Mesothelial cell of epicardium (in vitro differentiated cells): ENCODE data around the gene A4GALT. TPM values are rescaled to one million over a fixed set of nuclear protein-coding genes. Genes with fewer than 3 reads are reported as not detected.

Source experiments
- DNase-seq, 2 experiments: peaks; one replicate each; pipeline ENCODE4 v3.0.0; 2021; ENCODE audit warnings: low spot score in 2 of 2; ENCODE audit not compliant: unreplicated experiment in 2 of 2
- H3K27ac Mint-ChIP-seq: 2 replicates; pipeline ENCODE4 v1.8.0; 2021; ENCODE audit warnings: mixed read lengths
- H3K27me3 Mint-ChIP-seq: 2 replicates; pipeline ENCODE4 v1.8.0; 2021; ENCODE audit warnings: low read depth, mixed read lengths
- H3K36me3 Mint-ChIP-seq: 2 replicates; pipeline ENCODE4 v1.8.0; 2021; ENCODE audit warnings: mixed read lengths
- H3K4me1 Mint-ChIP-seq: 2 replicates; pipeline ENCODE4 v1.8.0; 2021; ENCODE audit warnings: mixed read lengths
- H3K4me3 Mint-ChIP-seq: 2 replicates; pipeline ENCODE4 v1.8.0; 2021; ENCODE audit warnings: mild to moderate bottlenecking, moderate library complexity, mixed read lengths
- H3K9me3 Mint-ChIP-seq: 2 replicates; pipeline ENCODE4 v1.8.0; 2021; ENCODE audit warnings: mixed read lengths
- total RNA-seq: library from RNA; stranded (reverse); gene quantifications from 3 replicates; pipeline ENCODE4 v1.2.1, GENCODE V29; 2021
- TF ChIP-seq, protein P1 (sequence below): fragments of 200-600 bp; sonication (generic); IDR thresholded peaks from one replicate; pipeline ENCODE4 v1.5.0; 2021; ENCODE audit warnings: antibody characterized with exemption; ENCODE audit not compliant: unreplicated experiment

Gene A4GALT
- total RNA-seq, 1 donor from 2014 or later, result 0.67 TPM

DNA sequence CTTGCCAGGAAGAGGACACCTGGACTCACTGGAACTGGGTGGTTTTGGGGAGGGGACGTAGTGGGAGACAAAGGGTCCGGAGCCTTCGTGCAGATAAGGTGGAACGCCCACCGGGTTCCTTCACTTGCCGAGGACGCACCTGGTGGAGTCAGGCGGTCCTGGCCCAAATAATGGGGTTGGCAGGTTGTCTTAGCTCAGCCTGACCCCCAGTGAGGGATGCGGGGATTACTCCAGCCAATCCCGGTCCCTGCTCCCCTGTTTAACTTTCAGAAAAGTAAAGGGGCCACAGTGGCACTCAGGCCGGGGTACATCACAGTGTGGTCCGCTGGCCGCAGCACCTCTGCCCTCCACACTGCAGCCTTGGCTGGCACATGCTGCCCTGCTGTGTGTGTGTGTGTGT, 18.0 kb downstream of the A4GALT start:
- H3K27me3 Mint-ChIP-seq, result no peaks in the 10 kb centered on the region
- no peak overlapping the region for H3K4me3 Mint-ChIP-seq

DNA sequence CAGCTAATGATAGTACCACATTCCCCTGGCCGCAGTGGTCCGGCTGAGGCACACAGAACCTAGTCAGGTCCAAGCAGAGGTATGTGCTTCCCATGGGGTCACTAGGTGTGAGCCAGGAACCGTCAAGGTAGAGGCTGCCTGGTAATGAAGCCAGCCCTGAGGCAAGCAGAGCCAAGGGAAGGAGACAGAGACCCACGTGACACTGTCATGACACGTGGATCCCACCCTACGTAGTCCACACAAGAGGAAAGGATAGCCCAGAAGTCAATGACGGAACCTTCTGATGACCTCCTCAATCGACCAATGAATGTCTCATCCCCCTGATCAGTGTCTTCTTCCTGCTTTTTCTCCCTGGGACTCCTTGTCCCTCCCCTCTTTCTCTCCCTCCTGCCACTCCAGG, 19.0 kb downstream of the A4GALT start:
- H3K4me1 Mint-ChIP-seq, result peaks cover 6% of the 10 kb centered on the region
- H3K4me3 Mint-ChIP-seq, result no peak overlapping the region
- no peak for DNase-seq
- no peak overlapping the region for H3K27ac Mint-ChIP-seq
- no peaks in the 10 kb centered on the region for H3K9me3 Mint-ChIP-seq
- H3K27me3 Mint-ChIP-seq, result no peaks in the 10 kb centered on the region
- no peaks in the 10 kb centered on the region for H3K36me3 Mint-ChIP-seq
- TF ChIP-seq, protein P1, sequence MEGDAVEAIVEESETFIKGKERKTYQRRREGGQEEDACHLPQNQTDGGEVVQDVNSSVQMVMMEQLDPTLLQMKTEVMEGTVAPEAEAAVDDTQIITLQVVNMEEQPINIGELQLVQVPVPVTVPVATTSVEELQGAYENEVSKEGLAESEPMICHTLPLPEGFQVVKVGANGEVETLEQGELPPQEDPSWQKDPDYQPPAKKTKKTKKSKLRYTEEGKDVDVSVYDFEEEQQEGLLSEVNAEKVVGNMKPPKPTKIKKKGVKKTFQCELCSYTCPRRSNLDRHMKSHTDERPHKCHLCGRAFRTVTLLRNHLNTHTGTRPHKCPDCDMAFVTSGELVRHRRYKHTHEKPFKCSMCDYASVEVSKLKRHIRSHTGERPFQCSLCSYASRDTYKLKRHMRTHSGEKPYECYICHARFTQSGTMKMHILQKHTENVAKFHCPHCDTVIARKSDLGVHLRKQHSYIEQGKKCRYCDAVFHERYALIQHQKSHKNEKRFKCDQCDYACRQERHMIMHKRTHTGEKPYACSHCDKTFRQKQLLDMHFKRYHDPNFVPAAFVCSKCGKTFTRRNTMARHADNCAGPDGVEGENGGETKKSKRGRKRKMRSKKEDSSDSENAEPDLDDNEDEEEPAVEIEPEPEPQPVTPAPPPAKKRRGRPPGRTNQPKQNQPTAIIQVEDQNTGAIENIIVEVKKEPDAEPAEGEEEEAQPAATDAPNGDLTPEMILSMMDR, result no peak

More for the DNA sequence above, 18.0 kb downstream of the A4GALT start:
- no peak for DNase-seq
- TF ChIP-seq, protein P1, result no peak
- Mint-ChIP-seq H3K9me3 (no peaks in the 10 kb centered on the region), H3K36me3 (no peaks in the 10 kb centered on the region), H3K27ac (no peak overlapping the region), H3K4me1 (peaks cover 3% of the 10 kb centered on the region)

DNA sequence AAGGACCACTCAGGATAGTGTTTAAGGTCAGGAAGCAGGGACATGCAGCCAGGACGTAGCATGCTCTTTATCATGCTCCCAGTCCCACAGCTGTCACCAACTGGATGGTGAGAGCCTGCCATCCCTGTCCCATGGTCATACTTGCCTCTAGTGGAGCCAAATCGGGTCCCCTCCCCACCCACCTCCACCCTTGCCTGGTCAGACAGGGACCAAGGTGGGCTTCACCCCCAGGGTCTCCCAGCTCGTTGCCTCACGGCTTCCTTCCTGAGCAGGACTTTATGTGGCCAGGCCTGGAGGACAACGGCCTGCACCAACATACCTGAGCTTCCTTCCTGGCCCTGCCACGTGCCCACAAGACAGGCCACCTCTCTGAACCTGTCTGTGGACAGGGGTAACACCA, 19.8 kb downstream of the A4GALT start:
- DNase-seq, result no peak
- Mint-ChIP-seq H3K4me1 (peaks cover 6% of the 10 kb centered on the region), H3K27ac (no peak overlapping the region), H3K36me3 (no peaks in the 10 kb centered on the region), H3K4me3 (no peak overlapping the region), H3K9me3 (no peaks in the 10 kb centered on the region), H3K27me3 (no peaks in the 10 kb centered on the region)
- TF ChIP-seq, protein P1, result no peak

DNA sequence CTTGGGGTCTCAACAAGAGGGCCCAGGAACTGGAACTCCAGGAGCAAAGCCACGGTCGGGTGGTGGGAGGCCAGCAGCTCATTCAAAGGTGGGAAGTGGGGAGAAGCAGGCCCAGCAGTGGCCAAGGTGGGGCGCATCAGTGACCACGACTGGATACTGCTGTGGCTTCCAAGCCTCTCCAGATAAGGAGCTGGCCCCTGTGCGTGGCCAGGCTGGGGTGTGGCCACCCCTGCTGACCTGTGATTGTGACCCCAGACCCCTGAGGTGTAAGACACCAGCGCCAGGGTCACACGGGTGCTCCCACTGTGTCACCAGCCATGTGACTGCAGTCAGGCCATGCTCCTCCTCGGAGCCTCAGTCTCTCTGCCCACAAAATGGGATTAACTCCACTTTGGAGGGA, 20.3 kb downstream of the A4GALT start:
- H3K36me3 Mint-ChIP-seq, result no peaks in the 10 kb centered on the region
- H3K4me3 Mint-ChIP-seq, result no peak overlapping the region
- H3K27ac Mint-ChIP-seq, result no peak overlapping the region
- peaks cover 6% of the 10 kb centered on the region for H3K4me1 Mint-ChIP-seq
- TF ChIP-seq, protein P1, result no peak
- no peak for DNase-seq
- no peaks in the 10 kb centered on the region for H3K27me3 Mint-ChIP-seq
- H3K9me3 Mint-ChIP-seq, result no peaks in the 10 kb centered on the region

DNA sequence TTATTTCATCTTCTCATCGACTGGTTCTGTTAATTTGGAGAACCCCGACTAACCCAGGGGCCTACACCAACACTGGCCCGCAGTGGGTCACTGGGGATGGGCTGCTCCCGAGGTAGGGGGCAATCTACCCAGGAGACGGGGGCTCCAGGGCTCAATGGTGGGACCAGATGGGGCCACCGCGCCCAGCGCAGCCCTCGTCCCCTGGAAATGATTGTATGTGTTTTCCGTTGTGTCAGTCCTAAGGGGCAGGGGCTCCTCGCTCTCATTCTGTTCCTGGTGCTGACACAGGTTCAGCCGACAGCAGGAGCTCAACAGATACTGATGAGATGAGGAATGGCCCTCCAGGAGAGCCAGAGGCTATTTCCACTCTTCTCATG, 20.7 kb downstream of the A4GALT start:
- Mint-ChIP-seq H3K9me3 (no peaks in the 10 kb centered on the region), H3K4me1 (peaks cover 6% of the 10 kb centered on the region), H3K27ac (no peak overlapping the region), H3K4me3 (no peak overlapping the region), H3K36me3 (no peaks in the 10 kb centered on the region), H3K27me3 (no peaks in the 10 kb centered on the region)
- DNase-seq, result no peak
- TF ChIP-seq, protein P1, result no peak
